ENCODE data around the gene C6orf89. TPM values are rescaled to one million over a fixed set of nuclear protein-coding genes. Genes with fewer than 3 reads are reported as not detected.

Gene C6orf89
- total and polyA plus RNA-seq, 2 of the 8 experiments (the other 6 are each of a cell fraction or from before 2014, with no cell fraction given), result 4.6 to 12.3 TPM

- CTCF ChIA-PET (ENCODE audit: partially characterized antibody), result interaction anchor here (1.0 to 14.9 kb wide), 8 partner anchors 11 to 233 kb away, joined by 3 to 237 read pairs (median 6); partner anchors contain the start of gene PI16
- no peak for TF ChIP-seq RBBP5 (IDR thresholded peaks at IDR 0.05; ENCODE audit: borderline replicate concordance, low read depth, low read length)
- no peak for TF ChIP-seq PHF8 (conservative IDR thresholded peaks at IDR 0.05; ENCODE audit: low read depth, low read length)
- no peak for TF ChIP-seq TAF7 (optimal IDR thresholded peaks at IDR 0.05; ENCODE audit: borderline replicate concordance, low read depth, low read length)
- no peak for TF ChIP-seq KDM1A (IDR thresholded peaks at IDR 0.05; ENCODE audit: borderline replicate concordance, low read length)
- TF ChIP-seq JUND (IDR thresholded peaks at IDR 0.05; ENCODE audit: low read length), result no peak
- TF ChIP-seq KDM4A (IDR thresholded peaks at IDR 0.05; ENCODE audit: low read depth, low read length, severe bottlenecking), result no peak
- TF ChIP-seq, protein P1, sequence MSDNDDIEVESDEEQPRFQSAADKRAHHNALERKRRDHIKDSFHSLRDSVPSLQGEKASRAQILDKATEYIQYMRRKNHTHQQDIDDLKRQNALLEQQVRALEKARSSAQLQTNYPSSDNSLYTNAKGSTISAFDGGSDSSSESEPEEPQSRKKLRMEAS (IDR thresholded peaks at IDR 0.05), result no peak
- TF ChIP-seq GABPA (IDR thresholded peaks at IDR 0.05; ENCODE audit: borderline replicate concordance, insufficient read depth, low read length), result no peak
- no peak for TF ChIP-seq NRF1 (IDR thresholded peaks at IDR 0.05; ENCODE audit: low read depth, low read length)
- TF ChIP-seq, protein P2, sequence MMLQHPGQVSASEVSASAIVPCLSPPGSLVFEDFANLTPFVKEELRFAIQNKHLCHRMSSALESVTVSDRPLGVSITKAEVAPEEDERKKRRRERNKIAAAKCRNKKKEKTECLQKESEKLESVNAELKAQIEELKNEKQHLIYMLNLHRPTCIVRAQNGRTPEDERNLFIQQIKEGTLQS (IDR thresholded peaks at IDR 0.05; ENCODE audit: insufficient read depth, low read depth, low read length), result no peak
- no peak for TF ChIP-seq EZH2 (IDR thresholded peaks at IDR 0.05; ENCODE audit: low read depth, low read length, severe bottlenecking)
These were observed 90.8 kb downstream of the C6orf89 start for GRCh38 chr6:36976509-36976908.

More at GRCh38 chr6:36976509-36976908, 90.8 kb downstream of the C6orf89 start:
- no peak overlapping the region for H3K56ac ChIP-seq (replicated peaks; ENCODE audit: insufficient read length, low read depth, low read length)
- no peak overlapping the region for H4K91ac ChIP-seq (replicated peaks; ENCODE audit: insufficient read length, low read length)
- H4K20me1 ChIP-seq (replicated peaks in 1 of 2; ENCODE audit: control insufficient read depth in 1 of 2, insufficient read depth in 2 of 2, low read length in 2 of 2), result peaks cover 22 to 32% of the 10 kb centered on the region in 2 experiments
- no peak overlapping the region for H2BK12ac ChIP-seq (ENCODE audit: low read depth, low read length)
- no peak overlapping the region for H4K8ac ChIP-seq (ENCODE audit: extremely low read depth, insufficient read depth, low read length)
- no peak for DNase-seq (ENCODE audit: low read depth in 1 of 2, low spot score in 2 of 2)
- H3K27ac ChIP-seq (ENCODE audit: low read depth, low read length), result no peak overlapping the region
- no peak overlapping the region for H2BK120ac ChIP-seq (replicated peaks; ENCODE audit: low read depth, low read length)
- H2BK5ac ChIP-seq (ENCODE audit: low read depth, low read length), result no peak overlapping the region
- no peak overlapping the region for H3K4me3 ChIP-seq (ENCODE audit: extremely low read depth in 1 of 4, insufficient read depth in 2 of 4, low read depth in 3 of 4, low read length in 4 of 4)
- POLR2A ChIA-PET (ENCODE audit: partially characterized antibody), result interaction anchor here (1.5 kb wide), 1 partner anchor 10 kb away, joined by 5 read pairs; the partner anchor contains the start of gene MTCH1
- H3K14ac ChIP-seq (ENCODE audit: insufficient read length), result no peak overlapping the region
- no peak overlapping the region for H3K4ac ChIP-seq (replicated peaks; ENCODE audit: insufficient read length, low read depth, low read length)
- no peaks in the 10 kb centered on the region for H3K23me2 ChIP-seq (ENCODE audit: low read depth, low read length)
- H2AK5ac ChIP-seq (ENCODE audit: low read depth, low read length), result no peak overlapping the region
- H3K18ac ChIP-seq (ENCODE audit: extremely low read depth, low read length), result no peak overlapping the region
- H3K4me1 ChIP-seq (replicated peaks in 1 of 4; ENCODE audit: control insufficient read depth in 3 of 4, insufficient read depth in 4 of 4, low read length in 3 of 4), result peaks cover 3 to 10% (median 8%) of the 10 kb centered on the region in 4 experiments
- H3K23ac ChIP-seq (ENCODE audit: insufficient read length), result no peak overlapping the region
- H2BK15ac ChIP-seq (ENCODE audit: low read length), result no peak overlapping the region
- no peaks in the 10 kb centered on the region for H3K27me3 ChIP-seq (replicated peaks in 1 of 4; ENCODE audit: control insufficient read depth in 3 of 4, extremely low read depth in 1 of 4, insufficient read depth in 3 of 4, low read length in 3 of 4)
- no peak overlapping the region for H2BK20ac ChIP-seq (ENCODE audit: low read length)
- no peak overlapping the region for H2AFZ ChIP-seq (ENCODE audit: low read length)
- no peak overlapping the region for H4K5ac ChIP-seq (ENCODE audit: insufficient read length, low read depth, low read length)
- no peak for FAIRE-seq
- 96% methylated on average over 7 of the region's 7 CpGs; no CpG with 5 or more reads in 1 of the 2 experiments for WGBS, 2 experiments (ENCODE audit: extremely low coverage in 1 of 2, insufficient coverage in 1 of 2, insufficient read length in 1 of 2, insufficient replicate concordance in 2 of 2, low coverage in 1 of 2, low lambda C conversion rate in 2 of 2, missing lambda C conversion rate in 1 of 2)
- peaks cover 42 to 71% (median 64%) of the 10 kb centered on the region in 4 experiments for H3K36me3 ChIP-seq (ENCODE audit: control insufficient read depth in 2 of 4, insufficient read depth in 4 of 4, low read length in 3 of 4)
- no peak overlapping the region for H3K4me2 ChIP-seq (ENCODE audit: insufficient read depth in 1 of 2, low read depth in 2 of 2, low read length in 2 of 2)
- peaks cover 0 to 36% of the 10 kb centered on the region in 2 experiments; a peak in 2 of 4 replicates for H3K79me2 ChIP-seq (ENCODE audit: control insufficient read depth in 1 of 2, insufficient read depth in 2 of 2, low read length in 2 of 2)
- peaks cover 2% of the 10 kb centered on the region; the same call in 1 of the 2 replicates for H3K79me1 ChIP-seq (ENCODE audit: low read depth, low read length)
- H3K9me3 ChIP-seq (ENCODE audit: insufficient read depth in 2 of 2, low read depth in 1 of 2, low read length in 1 of 2), result no peaks in the 10 kb centered on the region
- no peak overlapping the region for H3K9ac ChIP-seq (replicated peaks in 1 of 4; ENCODE audit: extremely low read depth in 1 of 4, low read depth in 3 of 4, low read length in 3 of 4)
